Gastrocnemius medialis (tissue), 4 donors: Measurements from ENCODE around the gene DNASE2. TPM values are rescaled to one million over a fixed set of nuclear protein-coding genes. Genes with fewer than 3 reads are reported as not detected.

Experiments used
- ATAC-seq, 2 donors: fragments of 150-250 bp; one replicate each; pipeline ENCODE4 v1.9.1; 2016
- DNase-seq, 2 donors: peaks; one replicate each; pipeline ENCODE4 v3.0.0-alpha.2; 2019
- H3K27ac ChIP-seq, 4 donors: fragments of 200-600 bp; sonication (generic); 1 replicate in 1 of 4; 2 replicates in 3 of 4; pipeline ENCODE4 v1.5.1; 2016 to 2018; ENCODE audit warnings: mild to moderate bottlenecking in 2 of 4, moderate library complexity in 1 of 4
- H3K27me3 ChIP-seq, 3 donors: fragments of 200-600 bp; sonication (generic) in 2 of 3; 1 replicate in 1 of 3; 2 replicates in 2 of 3; pipeline versions ENCODE4 v1.5.1 to v1.6.0; 2016 to 2019; ENCODE audit warnings: mild to moderate bottlenecking in 1 of 3, moderate library complexity in 1 of 3
- H3K36me3 ChIP-seq, 2 donors: fragments of 200-600 bp; sonication (generic) in 1 of 2; one replicate each; pipeline ENCODE4 v1.5.1; 2017 to 2018
- H3K4me1 ChIP-seq, 2 donors: fragments of 200-600 bp; sonication (generic) in 1 of 2; one replicate each; pipeline ENCODE4 v1.5.1; 2016 to 2017; ENCODE audit warnings: mild to moderate bottlenecking in 2 of 2
- H3K4me3 ChIP-seq, 4 donors: fragments of 200-600 bp; sonication (generic) in 3 of 4; 1 replicate in 1 of 4; 2 replicates in 3 of 4; pipeline ENCODE4 v1.5.1; 2016 to 2019; ENCODE audit warnings: mild to moderate bottlenecking in 2 of 4
- H3K9me3 ChIP-seq, 3 donors: fragments of 200-600 bp; sonication (generic) in 2 of 3; 1 replicate in 1 of 3; 2 replicates in 2 of 3; pipeline ENCODE4 v1.5.1; 2016 to 2019
- CTCF ChIP-seq, 5 experiments: fragments of 450-650 bp in 3 of 5; fragments of 200-600 bp in 2 of 5; sonication (generic) in 2 of 5; IDR thresholded peaks in 4 of 5; conservative IDR thresholded peaks in 1 of 5; 1 replicate in 4 of 5; 2 replicates in 1 of 5; pipeline ENCODE4 v1.5.1; 2016 to 2019; ENCODE audit warnings: antibody characterized with exemption in 5 of 5, mild to moderate bottlenecking in 3 of 5, moderate library complexity in 3 of 5
- POLR2A ChIP-seq, 2 donors: fragments of 450-650 bp; IDR thresholded peaks; one replicate each; pipeline ENCODE4 v1.6.1; 2017; ENCODE audit warnings: antibody characterized with exemption in 2 of 2, mild to moderate bottlenecking in 2 of 2, moderate library complexity in 2 of 2
- in situ Hi-C, 4 donors: fragments of 200-750 bp; cut with MboI; loops; one replicate each; pipeline versions ENCODE4 v1.15.0 to v1.8.0; 2017; ENCODE audit warnings: low sequenced_read_pairs in 4 of 4
- intact Hi-C: fragments of 100-400 bp; cut with DNase I; formaldehyde crosslinking; loops from one replicate; pipeline ENCODE4 v1.15.1; 2023; ENCODE audit warnings: low total_unique reads
- total RNA-seq, 4 donors: library from RNA; depleted of rRNA; stranded (reverse); fragments of >200 nt; gene quantifications; one replicate each; pipeline versions ENCODE4 v1.1.0 to v1.2.3, GENCODE V29; 2016

Gene DNASE2, protein sequence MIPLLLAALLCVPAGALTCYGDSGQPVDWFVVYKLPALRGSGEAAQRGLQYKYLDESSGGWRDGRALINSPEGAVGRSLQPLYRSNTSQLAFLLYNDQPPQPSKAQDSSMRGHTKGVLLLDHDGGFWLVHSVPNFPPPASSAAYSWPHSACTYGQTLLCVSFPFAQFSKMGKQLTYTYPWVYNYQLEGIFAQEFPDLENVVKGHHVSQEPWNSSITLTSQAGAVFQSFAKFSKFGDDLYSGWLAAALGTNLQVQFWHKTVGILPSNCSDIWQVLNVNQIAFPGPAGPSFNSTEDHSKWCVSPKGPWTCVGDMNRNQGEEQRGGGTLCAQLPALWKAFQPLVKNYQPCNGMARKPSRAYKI
- 10 to 100 TPM; 11.9 to 44.3 (median 15.4) TPM for total RNA-seq

DNA sequence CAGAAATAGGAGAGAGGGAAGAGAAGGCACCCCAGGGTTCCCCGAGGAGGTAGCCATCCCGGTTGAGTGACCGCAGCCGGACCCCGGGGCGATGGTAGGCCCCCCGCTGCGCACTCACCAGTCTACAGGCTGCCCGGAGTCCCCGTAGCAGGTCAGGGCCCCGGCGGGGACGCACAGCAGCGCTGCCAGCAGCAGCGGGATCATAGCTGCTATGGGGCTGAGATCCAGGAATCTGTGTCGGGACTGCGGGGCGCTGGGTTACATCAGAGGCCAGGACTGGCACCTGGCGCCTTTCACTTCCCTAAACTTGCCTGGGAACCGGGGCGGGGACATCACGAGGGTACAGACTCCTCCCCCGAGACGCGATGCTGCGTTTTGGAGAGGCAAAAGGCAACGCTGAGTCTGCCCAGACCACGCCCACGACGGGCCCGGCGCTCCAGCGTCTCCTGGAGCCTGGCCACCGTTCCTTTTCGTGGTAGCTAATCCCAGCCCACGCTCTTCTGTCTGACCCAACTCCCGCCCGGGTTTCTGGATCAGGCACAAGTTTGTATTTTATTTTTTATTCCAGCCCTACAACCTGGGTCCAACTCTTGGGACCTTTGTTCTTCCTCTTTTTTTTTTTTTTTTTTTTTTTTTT is at the start of gene DNASE2:
Gene DNASE2, minus strand, starts transcription at position 278 of the 637 bp plus-strand sequence. Its CDS starts 74 bp downstream, at position 204.
- Histone ChIP-seq H3K4me3 (peak within 1 kb of the TSS; percentile 72 to 97 (median 82)), H3K9me3 (no peaks in the 10 kb centered on the region), H3K4me1 (peaks cover 7 to 30% of the 10 kb centered on the region in 2 donors), H3K36me3 (peaks cover 0 to 7% of the 10 kb centered on the region in 2 donors), H3K27me3 (peaks cover 8 to 25% (median 15%) of the 10 kb centered on the region in 3 donors), H3K27ac (peak within 1 kb of the TSS; percentile 81 to 98 (median 94))
- intact Hi-C loops: loop anchor here (5.0 kb wide), 1 partner anchor 236 kb away; the partner anchor contains the start of genes NACC1 and TRMT1
- TF ChIP-seq POLR2A (IDR thresholded peaks at IDR 0.05) (peak; percentile 63 to 73), CTCF (IDR thresholded peaks at IDR 0.05 in 4 of 5, conservative IDR thresholded peaks at IDR 0.05 in 1 of 5) (no peak)
- peak; percentile 90 to 95 for ATAC-seq
- in situ Hi-C loops: loop anchor here in 1 of 4 donors (10.0 kb wide), 1 partner anchor 84 kb away; the partner anchor contains the start of gene DAND5
- DNase-seq: peak; percentile 94 to 99

DNA sequence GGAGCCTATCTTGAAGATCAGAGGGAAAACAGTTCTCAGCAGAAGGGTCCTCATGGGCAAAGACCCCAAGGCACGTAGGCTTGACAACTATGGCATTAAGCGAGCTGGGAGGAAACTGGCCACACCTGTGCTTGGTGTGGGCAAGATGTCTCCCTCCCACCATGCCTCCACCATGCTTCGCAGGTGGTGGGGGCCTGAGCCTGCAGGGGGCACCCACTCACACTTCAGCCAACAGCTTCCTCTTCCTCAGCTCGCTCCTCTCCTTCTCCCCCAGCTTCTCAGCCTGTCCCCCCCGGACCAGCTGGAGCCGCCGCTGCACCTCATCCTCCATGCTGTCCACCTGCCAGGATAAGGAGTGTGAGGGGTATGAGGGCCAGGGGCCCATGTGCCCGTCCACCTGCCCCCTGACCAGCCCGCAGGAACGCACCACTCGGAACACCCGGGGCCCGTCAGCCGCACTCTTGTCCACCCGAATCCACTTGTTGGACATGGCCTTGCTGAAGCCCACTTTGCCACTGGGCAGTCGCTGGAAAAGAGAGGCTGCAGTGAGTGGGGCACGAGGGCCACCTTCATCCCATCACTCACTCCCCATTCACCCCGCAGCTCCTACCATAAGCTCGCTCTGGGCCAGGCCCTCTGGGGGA is 48.9 kb upstream of the DNASE2 start:
- ATAC-seq: no peak
- Histone ChIP-seq H3K27ac (no peak overlapping the region), H3K4me3 (no peak overlapping the region), H3K4me1 (peaks cover 8 to 12% of the 10 kb centered on the region in 2 donors), H3K9me3 (no peaks in the 10 kb centered on the region), H3K27me3 (no peaks in the 10 kb centered on the region), H3K36me3 (peaks cover 0 to 52% of the 10 kb centered on the region in 2 donors)
- intact Hi-C loops (loop anchor here (5.0 kb wide), 2 partner anchors 138 to 208 kb away; partner anchors contain the start of genes JUNB and TNPO2), in situ Hi-C loops (no loop called here)
- no peak for TF ChIP-seq POLR2A (IDR thresholded peaks at IDR 0.05)
- TF ChIP-seq CTCF (IDR thresholded peaks at IDR 0.05 in 4 of 5, conservative IDR thresholded peaks at IDR 0.05 in 1 of 5): no peak
- no peak for DNase-seq

GRCh38 chr19:12924621-12925310 is 43.5 kb upstream of the DNASE2 start:
- Histone ChIP-seq H3K27me3 (no peaks in the 10 kb centered on the region), H3K36me3 (peaks cover 0 to 72% of the 10 kb centered on the region in 2 donors), H3K4me1 (no peaks in the 10 kb centered on the region), H3K4me3 (no peak overlapping the region), H3K9me3 (no peaks in the 10 kb centered on the region), H3K27ac (no peak overlapping the region)
- ATAC-seq (no peak), DNase-seq (no peak)
- no peak for TF ChIP-seq POLR2A (IDR thresholded peaks at IDR 0.05)
- TF ChIP-seq CTCF (IDR thresholded peaks at IDR 0.05 in 4 of 5, conservative IDR thresholded peaks at IDR 0.05 in 1 of 5): no peak
- intact Hi-C loops: no loop called here
- in situ Hi-C loops: no loop called here

DNA sequence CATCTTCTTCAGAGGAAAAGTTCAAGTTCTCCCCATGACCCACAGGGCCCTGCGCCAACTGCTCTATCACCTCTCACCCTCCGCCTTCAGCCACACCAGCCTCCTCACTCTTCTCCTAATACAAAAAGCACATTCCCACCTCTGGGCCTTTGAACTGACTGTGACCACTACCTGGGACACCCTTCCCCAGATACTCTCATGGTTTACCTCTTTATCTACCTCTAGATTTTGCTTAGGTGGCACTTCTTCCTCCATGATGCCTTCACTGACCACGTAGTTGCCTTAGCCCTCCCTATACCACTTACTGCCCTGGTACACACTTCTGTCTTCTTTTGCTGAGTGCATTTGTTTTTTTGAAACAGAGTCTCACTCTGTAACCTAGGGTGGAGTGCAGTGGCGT is 41.7 kb upstream of the DNASE2 start:
- H3K9me3 ChIP-seq: no peaks in the 10 kb centered on the region
- intact Hi-C loops: no loop called here
- no peak for ATAC-seq
- TF ChIP-seq POLR2A (IDR thresholded peaks at IDR 0.05) (no peak), CTCF (IDR thresholded peaks at IDR 0.05 in 4 of 5, conservative IDR thresholded peaks at IDR 0.05 in 1 of 5) (no peak)
- in situ Hi-C loops: no loop called here
- peaks cover 0 to 54% of the 10 kb centered on the region in 2 donors for H3K36me3 ChIP-seq
- no peak overlapping the region for H3K27ac ChIP-seq
- no peaks in the 10 kb centered on the region for H3K27me3 ChIP-seq
- DNase-seq: no peak
- H3K4me1 ChIP-seq: peaks cover 4% of the 10 kb centered on the region in 2 donors
- H3K4me3 ChIP-seq: no peak overlapping the region
